ENCODE results near the gene KDELR3. TPM values are rescaled to one million over a fixed set of nuclear protein-coding genes. Genes with fewer than 3 reads are reported as not detected.

The KDELR3 gene
- total RNA-seq, 1 experiment from 2014 or later, result 7.3 TPM

- H3K4me3 Mint-ChIP-seq, result no peak overlapping the region
- H4K5ac ChIP-seq (ENCODE audit: insufficient read length, low read depth, low read length), result no peak overlapping the region
- no peaks in the 10 kb centered on the region for H3K9me3 ChIP-seq (ENCODE audit: control insufficient read depth, low read depth, low read length)
- H2BK12ac ChIP-seq (ENCODE audit: insufficient read length, low read depth, low read length), result no peak overlapping the region
- no peak overlapping the region for H3K27ac ChIP-seq (ENCODE audit: insufficient read length, low read depth, low read length)
- no peak overlapping the region for H3K14ac ChIP-seq (ENCODE audit: insufficient read depth, low read length)
- no peaks in the 10 kb centered on the region for H3K79me1 ChIP-seq (ENCODE audit: insufficient read depth, low read depth, low read length, poor library complexity, severe bottlenecking)
- H3K4me2 ChIP-seq (ENCODE audit: insufficient read depth, insufficient read length, low read length), result no peak overlapping the region
- no peaks in the 10 kb centered on the region for H3K79me2 ChIP-seq (ENCODE audit: insufficient read depth, low read length)
- no peaks in the 10 kb centered on the region; the same call in 1 of the 2 replicates for H3K4me1 ChIP-seq (ENCODE audit: insufficient read depth, low read length)
- H3T11ph ChIP-seq (ENCODE audit: low read length), result no peak overlapping the region
- no peak for DNase-seq
- no peak overlapping the region for H4K91ac ChIP-seq (ENCODE audit: insufficient read length, low read depth, low read length)
- no peak overlapping the region for H3K27ac Mint-ChIP-seq
- H2BK20ac ChIP-seq (ENCODE audit: low read depth, low read length, poor library complexity, severe bottlenecking), result no peak overlapping the region
- TF ChIP-seq, protein P1, sequence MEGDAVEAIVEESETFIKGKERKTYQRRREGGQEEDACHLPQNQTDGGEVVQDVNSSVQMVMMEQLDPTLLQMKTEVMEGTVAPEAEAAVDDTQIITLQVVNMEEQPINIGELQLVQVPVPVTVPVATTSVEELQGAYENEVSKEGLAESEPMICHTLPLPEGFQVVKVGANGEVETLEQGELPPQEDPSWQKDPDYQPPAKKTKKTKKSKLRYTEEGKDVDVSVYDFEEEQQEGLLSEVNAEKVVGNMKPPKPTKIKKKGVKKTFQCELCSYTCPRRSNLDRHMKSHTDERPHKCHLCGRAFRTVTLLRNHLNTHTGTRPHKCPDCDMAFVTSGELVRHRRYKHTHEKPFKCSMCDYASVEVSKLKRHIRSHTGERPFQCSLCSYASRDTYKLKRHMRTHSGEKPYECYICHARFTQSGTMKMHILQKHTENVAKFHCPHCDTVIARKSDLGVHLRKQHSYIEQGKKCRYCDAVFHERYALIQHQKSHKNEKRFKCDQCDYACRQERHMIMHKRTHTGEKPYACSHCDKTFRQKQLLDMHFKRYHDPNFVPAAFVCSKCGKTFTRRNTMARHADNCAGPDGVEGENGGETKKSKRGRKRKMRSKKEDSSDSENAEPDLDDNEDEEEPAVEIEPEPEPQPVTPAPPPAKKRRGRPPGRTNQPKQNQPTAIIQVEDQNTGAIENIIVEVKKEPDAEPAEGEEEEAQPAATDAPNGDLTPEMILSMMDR (conservative IDR thresholded peaks at IDR 0.05), result no peak
- H3K56ac ChIP-seq (ENCODE audit: insufficient read length, low read depth, low read length), result no peak overlapping the region
- no peak overlapping the region for H4K8ac ChIP-seq (replicated peaks; ENCODE audit: insufficient read length, low read depth, low read length)
- peaks cover 33 to 36% of the 10 kb centered on the region in 2 experiments for H3K4me1 Mint-ChIP-seq
- no peak overlapping the region for H3K23ac ChIP-seq (ENCODE audit: insufficient read length, low read depth, low read length)
- no peak overlapping the region for H2BK5ac ChIP-seq (ENCODE audit: insufficient read length, low read length)
- no peaks in the 10 kb centered on the region; a peak in 1 of 5 replicates for H3K9me3 Mint-ChIP-seq
- H2BK15ac ChIP-seq (ENCODE audit: low read depth, low read length), result no peak overlapping the region
- H3K23me2 ChIP-seq (ENCODE audit: insufficient read length, low read depth, low read length, poor library complexity, severe bottlenecking), result peaks cover 5% of the 10 kb centered on the region
- no peaks in the 10 kb centered on the region; a peak in 1 of 7 replicates for H3K36me3 Mint-ChIP-seq (ENCODE audit: insufficient read depth in 1 of 3, low read depth in 3 of 3)
- H3K27me3 ChIP-seq (ENCODE audit: insufficient read depth, low read length), result peaks cover 6% of the 10 kb centered on the region; the same call in 1 of the 2 replicates
- H2AK5ac ChIP-seq (ENCODE audit: insufficient read length, low read length), result no peak overlapping the region
- no peak overlapping the region for H3K9ac ChIP-seq (ENCODE audit: extremely low read depth, insufficient read length, low read length)
- no peak overlapping the region for H3K18ac ChIP-seq (ENCODE audit: insufficient read length, low read depth, low read length)
- H2AFZ ChIP-seq (ENCODE audit: low read length), result no peak overlapping the region
- H2BK120ac ChIP-seq (ENCODE audit: low read depth, low read length, poor library complexity, severe bottlenecking), result no peak overlapping the region
- no peak overlapping the region for H3K4ac ChIP-seq (ENCODE audit: low read depth, low read length)
- H4K20me1 ChIP-seq (ENCODE audit: control insufficient read depth, insufficient read depth, insufficient read length), result no peaks in the 10 kb centered on the region
- H3K27me3 Mint-ChIP-seq (ENCODE audit: low read depth), result peaks cover 90% of the 10 kb centered on the region
- no CpG with 5 or more reads among the region's 8 CpGs for WGBS (ENCODE audit: extremely low coverage, insufficient read length, low lambda C conversion rate)
Measured at GRCh38 chr22:38460426-38460840, 7.5 kb upstream of the KDELR3 start.

All from H9 (cell line).